ENCODE data around the gene COL6A3.

COL6A3 gene

GRCh38 chr2:237351046-237351445, 62.9 kb downstream of the COL6A3 start:
- Histone ChIP-seq H3K36me3 (ENCODE audit: insufficient read depth, low read length) (no peaks in the 10 kb centered on the region), H3K9me3 (ENCODE audit: insufficient read depth, low read depth, low read length) (no peaks in the 10 kb centered on the region), H3K9me2 (replicated peaks; ENCODE audit: low read depth, low read length) (no peaks in the 10 kb centered on the region), H3K4me1 (ENCODE audit: insufficient read depth, low read length, poor library complexity, severe bottlenecking) (no peaks in the 10 kb centered on the region), H2AFZ (ENCODE audit: low read length) (no peak overlapping the region), H3K9ac (ENCODE audit: low read depth, low read length, poor library complexity, severe bottlenecking) (no peak overlapping the region), H3K4me2 (ENCODE audit: low read depth, low read length, poor library complexity, severe bottlenecking) (no peak overlapping the region), H3K79me2 (ENCODE audit: insufficient read depth, low read length) (no peaks in the 10 kb centered on the region), H3K27me3 (ENCODE audit: insufficient read depth, low read length, poor library complexity, severe bottlenecking) (no peaks in the 10 kb centered on the region), H3K4me3 (ENCODE audit: low read length, poor library complexity, severe bottlenecking) (no peak overlapping the region), H3F3A (ENCODE audit: low read depth) (no peaks in the 10 kb centered on the region), H4K20me1 (ENCODE audit: insufficient read depth, low read length, poor library complexity, severe bottlenecking) (no peaks in the 10 kb centered on the region)
- TF ChIP-seq CTCF (conservative IDR thresholded peaks at IDR 0.05; ENCODE audit: low read length) = no peak
- TF ChIP-seq EZH2phosphoT487 (IDR thresholded peaks at IDR 0.05; ENCODE audit: borderline replicate concordance) = no peak

GRCh38 chr2:237350597-237350996, 63.4 kb downstream of the COL6A3 start:
- Histone ChIP-seq H3K9me3 (ENCODE audit: insufficient read depth, low read depth, low read length) (no peaks in the 10 kb centered on the region), H3K9ac (ENCODE audit: low read depth, low read length, poor library complexity, severe bottlenecking) (no peak overlapping the region), H3K4me3 (ENCODE audit: low read length, poor library complexity, severe bottlenecking) (no peak overlapping the region), H3K4me2 (ENCODE audit: low read depth, low read length, poor library complexity, severe bottlenecking) (no peak overlapping the region), H2AFZ (ENCODE audit: low read length) (no peak overlapping the region), H3K79me2 (ENCODE audit: insufficient read depth, low read length) (no peaks in the 10 kb centered on the region), H3F3A (ENCODE audit: low read depth) (no peaks in the 10 kb centered on the region), H4K20me1 (ENCODE audit: insufficient read depth, low read length, poor library complexity, severe bottlenecking) (no peaks in the 10 kb centered on the region), H3K9me2 (replicated peaks; ENCODE audit: low read depth, low read length) (no peaks in the 10 kb centered on the region), H3K27me3 (ENCODE audit: insufficient read depth, low read length, poor library complexity, severe bottlenecking) (no peaks in the 10 kb centered on the region), H3K4me1 (ENCODE audit: insufficient read depth, low read length, poor library complexity, severe bottlenecking) (no peaks in the 10 kb centered on the region), H3K36me3 (ENCODE audit: insufficient read depth, low read length) (no peaks in the 10 kb centered on the region)
- TF ChIP-seq EZH2phosphoT487 (IDR thresholded peaks at IDR 0.05; ENCODE audit: borderline replicate concordance) (no peak), CTCF (conservative IDR thresholded peaks at IDR 0.05; ENCODE audit: low read length) (no peak)

GRCh38 chr2:237350070-237350469, 63.9 kb downstream of the COL6A3 start:
- Histone ChIP-seq H3K9ac (ENCODE audit: low read depth, low read length, poor library complexity, severe bottlenecking) (no peak overlapping the region), H3K4me1 (ENCODE audit: insufficient read depth, low read length, poor library complexity, severe bottlenecking) (no peaks in the 10 kb centered on the region), H3K9me2 (replicated peaks; ENCODE audit: low read depth, low read length) (no peaks in the 10 kb centered on the region), H3K27me3 (ENCODE audit: insufficient read depth, low read length, poor library complexity, severe bottlenecking) (no peaks in the 10 kb centered on the region), H3F3A (ENCODE audit: low read depth) (no peaks in the 10 kb centered on the region), H3K9me3 (ENCODE audit: insufficient read depth, low read depth, low read length) (no peaks in the 10 kb centered on the region), H3K4me2 (ENCODE audit: low read depth, low read length, poor library complexity, severe bottlenecking) (no peak overlapping the region), H3K4me3 (ENCODE audit: low read length, poor library complexity, severe bottlenecking) (no peak overlapping the region), H3K79me2 (ENCODE audit: insufficient read depth, low read length) (no peaks in the 10 kb centered on the region), H2AFZ (ENCODE audit: low read length) (no peak overlapping the region), H4K20me1 (ENCODE audit: insufficient read depth, low read length, poor library complexity, severe bottlenecking) (no peaks in the 10 kb centered on the region), H3K36me3 (ENCODE audit: insufficient read depth, low read length) (no peaks in the 10 kb centered on the region)
- TF ChIP-seq CTCF (conservative IDR thresholded peaks at IDR 0.05; ENCODE audit: low read length) (no peak), EZH2phosphoT487 (IDR thresholded peaks at IDR 0.05; ENCODE audit: borderline replicate concordance) (no peak)

Measured in Loucy (cell line).